Panc1 (cell line): ENCODE data around the gene ABCC4. TPM values are rescaled to one million over a fixed set of nuclear protein-coding genes. Genes with fewer than 3 reads are reported as not detected.

Experiments used
- ATAC-seq: fragments of 200-7000 bp; cut with Tn5 transposase; 2 replicates; pipeline ENCODE4 v1.9.1; 2020; ENCODE audit warnings: mild to moderate bottlenecking, moderate library complexity
- BruUV-seq: library from RNA; stranded (reverse); fragments of 400-500 nt; replicated peaks from 2 replicates; lab custom pipeline; 2021; lab: Mats Ljungman, UMichigan
- CTCF ChIA-PET: fragments of 300-600 bp; sonication (Branson Sonifier 250); formaldehyde crosslinking; loops from one replicate; lab custom pipeline; 2022; ENCODE audit warnings: antibody characterized with exemption; lab: Charles Lee
- POLR2A ChIA-PET: fragments of 300-600 bp; sonication (Branson Sonifier 250); formaldehyde crosslinking; loops from one replicate; lab custom pipeline; 2022; ENCODE audit warnings: antibody characterized with exemption; lab: Charles Lee
- DNase-seq: peaks from one replicate; pipeline ENCODE4 v3.0.0-alpha.2; 2010; ENCODE audit warnings: low read depth, low spot score
- H3K27ac ChIP-seq: 2 replicates; pipeline ENCODE4 v1.5.1; 2011; ENCODE audit warnings: mild to moderate bottlenecking, low read length, inconsistent platforms
- H3K27me3 ChIP-seq: fragments of 200-500 bp; sonication (Bioruptor generic); 2 replicates; pipeline ENCODE4 v1.6.0; 2014; ENCODE audit warnings: low read length, inconsistent platforms; ENCODE audit not compliant: control insufficient read depth, insufficient read depth
- H3K36me3 ChIP-seq: fragments of 200-500 bp; sonication (Bioruptor generic); 2 replicates; pipeline ENCODE4 v1.5.1; 2014; ENCODE audit warnings: inconsistent platforms, mild to moderate bottlenecking, low read length, moderate library complexity; ENCODE audit not compliant: control insufficient read depth, insufficient read depth
- H3K4me1 ChIP-seq: 2 replicates; pipeline ENCODE4 v1.5.1; 2011; ENCODE audit warnings: inconsistent platforms, mild to moderate bottlenecking, low read length, moderate library complexity; ENCODE audit not compliant: control insufficient read depth, insufficient read depth
- H3K4me3 ChIP-seq, 2 experiments: 2 replicates each; pipeline ENCODE4 v1.5.1; 2011 to 2012; ENCODE audit warnings: low read depth in 2 of 2, low read length in 2 of 2, mild to moderate bottlenecking in 2 of 2, inconsistent platforms in 1 of 2, moderate library complexity in 1 of 2
- H3K9me3 ChIP-seq: fragments of 200-500 bp; sonication (Bioruptor generic); 2 replicates; pipeline ENCODE4 v1.5.1; 2014; ENCODE audit warnings: low read depth, mild to moderate bottlenecking, inconsistent platforms, low read length, moderate library complexity; ENCODE audit not compliant: control insufficient read depth, insufficient read depth
- POLR2AphosphoS5 ChIP-seq: IDR thresholded peaks from 2 replicates; pipeline ENCODE4 v1.6.1; 2012; ENCODE audit warnings: mild to moderate bottlenecking, low read depth, low read length, moderate library complexity
- REST ChIP-seq, 2 experiments: IDR thresholded peaks; 2 replicates each; pipeline ENCODE4 v1.6.1; 2011 to 2012; ENCODE audit warnings: low read depth in 2 of 2, control low read depth in 1 of 2, low read length in 1 of 2, mild to moderate bottlenecking in 1 of 2, moderate library complexity in 1 of 2; ENCODE audit not compliant: insufficient read depth in 1 of 2
- SIN3A ChIP-seq: IDR thresholded peaks from 2 replicates; pipeline ENCODE4 v1.6.1; 2012; ENCODE audit warnings: low read depth, mild to moderate bottlenecking, low read length, moderate library complexity, borderline replicate concordance; ENCODE audit not compliant: insufficient read depth
- TCF7L2 ChIP-seq: IDR thresholded peaks from 2 replicates; pipeline ENCODE4 v1.6.1; 2011; ENCODE audit warnings: mild to moderate bottlenecking, low read depth, low read length, inconsistent platforms
- in situ Hi-C: cut with HindIII; loops from 2 replicates; pipeline ENCODE4 v1.10.0; 2016; ENCODE audit warnings: low sequenced_read_pairs, low pct_unique_long_range_greater_than_20kb
- intact Hi-C: fragments of 100-400 bp; cut with micrococcal nuclease; formaldehyde crosslinking; loops from one replicate; pipeline ENCODE4 v1.10.0; 2022; ENCODE audit not compliant: unreplicated experiment
- total RNA-seq: library from RNA; stranded (reverse); gene quantifications from one replicate; pipeline ENCODE4 v1.2.1, GENCODE V29; 2021; ENCODE audit not compliant: unreplicated experiment
- TF ChIP-seq, protein P1 (sequence below): fragments of 450-650 bp; IDR thresholded peaks from 2 replicates; pipeline ENCODE4 v1.5.1; 2017; ENCODE audit warnings: mild to moderate bottlenecking

ABCC4 gene
- total RNA-seq, 1 experiment from 2014 or later: 69.3 TPM

DNA sequence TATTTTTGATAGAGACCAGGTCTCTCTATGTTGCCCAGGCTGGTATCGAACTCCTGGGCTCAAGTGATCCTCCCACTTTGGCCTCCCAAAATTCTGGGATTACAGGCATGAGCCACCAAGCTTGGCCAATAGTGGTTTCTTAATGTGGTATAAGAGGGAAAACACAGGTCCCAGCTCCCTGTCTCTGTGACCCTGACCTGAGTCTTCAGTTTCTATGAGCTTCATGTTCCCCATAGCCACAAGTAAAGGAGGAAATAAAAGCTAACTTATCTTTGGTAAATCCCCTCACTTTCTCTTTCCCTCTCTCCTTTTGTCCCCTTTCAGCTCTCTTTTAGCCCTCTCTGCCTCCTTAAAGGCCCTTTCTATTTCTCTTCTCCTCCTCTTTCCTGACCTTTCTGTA is 50.3 kb downstream of the ABCC4 start:
- intact Hi-C loops: no loop called here
- H3K27ac ChIP-seq: peak overlapping the region; percentile 20; the same call in 1 of the 2 replicates
- no peaks in the 10 kb centered on the region for H3K27me3 ChIP-seq
- peaks cover 36% of the 10 kb centered on the region for H3K4me1 ChIP-seq
- no TSS peak for BruUV-seq
- H3K4me3 ChIP-seq: no peak overlapping the region
- ChIA-PET POLR2A (no interaction called here), CTCF (interaction anchor here (0.6 kb wide), 1 partner anchor 34 kb away, joined by 4 read pairs; no protein-coding TSS in a partner anchor)
- H3K9me3 ChIP-seq: no peaks in the 10 kb centered on the region
- peaks cover 3% of the 10 kb centered on the region for H3K36me3 ChIP-seq
- TF ChIP-seq, protein P1, sequence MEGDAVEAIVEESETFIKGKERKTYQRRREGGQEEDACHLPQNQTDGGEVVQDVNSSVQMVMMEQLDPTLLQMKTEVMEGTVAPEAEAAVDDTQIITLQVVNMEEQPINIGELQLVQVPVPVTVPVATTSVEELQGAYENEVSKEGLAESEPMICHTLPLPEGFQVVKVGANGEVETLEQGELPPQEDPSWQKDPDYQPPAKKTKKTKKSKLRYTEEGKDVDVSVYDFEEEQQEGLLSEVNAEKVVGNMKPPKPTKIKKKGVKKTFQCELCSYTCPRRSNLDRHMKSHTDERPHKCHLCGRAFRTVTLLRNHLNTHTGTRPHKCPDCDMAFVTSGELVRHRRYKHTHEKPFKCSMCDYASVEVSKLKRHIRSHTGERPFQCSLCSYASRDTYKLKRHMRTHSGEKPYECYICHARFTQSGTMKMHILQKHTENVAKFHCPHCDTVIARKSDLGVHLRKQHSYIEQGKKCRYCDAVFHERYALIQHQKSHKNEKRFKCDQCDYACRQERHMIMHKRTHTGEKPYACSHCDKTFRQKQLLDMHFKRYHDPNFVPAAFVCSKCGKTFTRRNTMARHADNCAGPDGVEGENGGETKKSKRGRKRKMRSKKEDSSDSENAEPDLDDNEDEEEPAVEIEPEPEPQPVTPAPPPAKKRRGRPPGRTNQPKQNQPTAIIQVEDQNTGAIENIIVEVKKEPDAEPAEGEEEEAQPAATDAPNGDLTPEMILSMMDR: no peak
- TF ChIP-seq SIN3A (no peak), REST (IDR thresholded peaks at IDR 0.05; ENCODE audit: insufficient read depth in 1 of 2, low read depth in 2 of 2, low read length in 1 of 2) (no peak), POLR2AphosphoS5 (no peak), TCF7L2 (no peak)
- ATAC-seq (no peak), DNase-seq (no peak)
- in situ Hi-C loops: no loop called here

DNA sequence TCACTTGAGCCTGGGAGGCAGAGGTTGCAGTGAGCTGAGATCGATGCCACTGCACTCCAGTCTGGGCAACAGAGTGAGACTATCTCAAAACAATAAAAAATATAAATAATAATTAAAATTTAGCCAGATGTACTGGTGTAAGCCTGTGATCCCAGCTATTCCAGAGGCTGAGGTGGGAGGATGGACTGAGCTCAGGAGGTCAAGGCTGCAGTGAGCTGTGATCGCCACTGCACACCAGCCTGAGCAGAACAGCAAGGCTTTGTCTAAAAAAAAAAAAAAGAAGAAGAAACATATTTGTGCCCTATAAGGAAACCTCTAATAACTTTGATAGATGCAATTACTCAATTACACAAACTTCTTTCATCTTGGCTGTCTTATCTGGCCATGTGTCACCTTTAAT is 52.3 kb downstream of the ABCC4 start:
- ATAC-seq (no peak), DNase-seq (no peak)
- no peak overlapping the region for H3K4me3 ChIP-seq
- intact Hi-C loops (no loop called here), in situ Hi-C loops (no loop called here)
- H3K9me3 ChIP-seq: no peaks in the 10 kb centered on the region
- peaks cover 19% of the 10 kb centered on the region for H3K4me1 ChIP-seq
- H3K27me3 ChIP-seq: no peaks in the 10 kb centered on the region
- TF ChIP-seq, protein P1: no peak
- TF ChIP-seq POLR2AphosphoS5 (no peak), SIN3A (no peak), TCF7L2 (no peak), REST (IDR thresholded peaks at IDR 0.05; ENCODE audit: insufficient read depth in 1 of 2, low read depth in 2 of 2, low read length in 1 of 2) (no peak)
- H3K27ac ChIP-seq: peak overlapping the region; percentile 54
- peaks cover 3% of the 10 kb centered on the region for H3K36me3 ChIP-seq
- POLR2A ChIA-PET: no interaction called here
- CTCF ChIA-PET: no interaction called here
- BruUV-seq: no TSS peak
